Kidney (tissue), 14 donors: Measurements from ENCODE around the gene UBE2Q2. TPM values are rescaled to one million over a fixed set of nuclear protein-coding genes. Genes with fewer than 3 reads are reported as not detected.
A peak's percentile ranks its signal among the peaks of the same experiment; 100 is the strongest.

Experiments
- DNase-seq, 5 donors: peaks; one replicate each; pipeline ENCODE4 v3.0.0-alpha.2; 2013 to 2020
- FAIRE-seq: peaks from 2 replicates; lab custom pipeline; 2012; peaks lifted over from hg19 to GRCh38; lab: Jason Lieb, UNC
- H3K27ac ChIP-seq, 2 donors: one replicate each; pipeline ENCODE4 v1.7.0; 2013; ENCODE audit warnings: low read depth in 2 of 2, low read length in 2 of 2, inconsistent platforms in 1 of 2
- H3K27me3 ChIP-seq: one replicate; pipeline ENCODE4 v1.7.1; 2013; ENCODE audit warnings: low read length, inconsistent platforms; ENCODE audit not compliant: control insufficient read depth, insufficient read depth
- H3K36me3 ChIP-seq, 3 donors: one replicate each; pipeline versions ENCODE4 v1.7.0 to v1.7.1; 2013; ENCODE audit warnings: low read length in 3 of 3, control low read depth in 1 of 3, inconsistent platforms in 1 of 3; ENCODE audit not compliant: insufficient read depth in 3 of 3, control insufficient read depth in 2 of 3
- H3K4me1 ChIP-seq, 3 donors: one replicate each; pipeline versions ENCODE4 v1.7.0 to v1.7.1; 2013; ENCODE audit warnings: low read length in 3 of 3, inconsistent platforms in 1 of 3, low read depth in 1 of 3; ENCODE audit not compliant: control insufficient read depth in 2 of 3, insufficient read depth in 2 of 3
- H3K4me3 ChIP-seq, 3 donors: one replicate each; pipeline versions ENCODE4 v1.7.0 to v1.8.1; 2013; ENCODE audit warnings: low read length in 3 of 3, control low read depth in 1 of 3, inconsistent platforms in 1 of 3
- H3K9ac ChIP-seq, 3 donors: one replicate each; pipeline versions ENCODE4 v1.7.0 to v1.7.1; 2013; ENCODE audit warnings: low read length in 3 of 3, control low read depth in 1 of 3, inconsistent platforms in 1 of 3
- H3K9me3 ChIP-seq, 3 donors: one replicate each; pipeline versions ENCODE4 v1.7.0 to v1.7.1; 2013; ENCODE audit warnings: low read length in 3 of 3, control low read depth in 1 of 3, inconsistent platforms in 1 of 3; ENCODE audit not compliant: control insufficient read depth in 2 of 3, insufficient read depth in 1 of 3
- CTCF ChIP-seq: IDR thresholded peaks from 3 replicates; pipeline ENCODE4 v1.5.1; 2012; ENCODE audit warnings: mild to moderate bottlenecking, moderate library complexity, borderline replicate concordance; ENCODE audit not compliant: insufficient read depth; ENCODE audit errors: extremely low read depth
- intact Hi-C: fragments of 100-400 bp; cut with DNase I; formaldehyde crosslinking; loops from one replicate; pipeline ENCODE4 v1.11.1; 2022
- polyA plus RNA-seq: library from polyadenylated mRNA; stranded (reverse); fragments of 350-450 nt; fragmentation: Illumina TruSeq; extraction: RNeasy Lipid Tissue Mini Kit (QIAGEN cat#74804); gene quantifications from one replicate; pipeline ENCODE4 v1.2.3, GENCODE V29; 2014; ENCODE audit warnings: low read depth, low replicate concordance; ENCODE audit not compliant: insufficient read depth
- total RNA-seq: library from RNA; stranded (reverse); fragmentation: NEBNext Ultra II Directional; extraction: Animal tissue kit (Norgen Biotek cat#: 25700); gene quantifications from one replicate; pipeline ENCODE4 v1.2.1, GENCODE V29; 2021
- donor health status: control.
- donor health status: control.
- donor health status: control.
- donor health status: control.
- donor health status: control.
- donor health status: DM: yes; HTN: yes; CAD: no.
- donor health status: Normal renal cell carcinoma (clear cell type).

The UBE2Q2 gene
- total and polyA plus RNA-seq, 2 donors from 2014 or later: 18.1 to 31.6 TPM

- no peak for FAIRE-seq
- intact Hi-C loops: no loop called here
Measured at GRCh38 chr15:75927601-75928000, 84.4 kb downstream of the UBE2Q2 start.

GRCh38 chr15:75928680-75929608, 85.7 kb downstream of the UBE2Q2 start:
- no peak overlapping the region for H3K27ac ChIP-seq
- H3K9me3 ChIP-seq: no peaks in the 10 kb centered on the region
- peak; percentile 44 for TF ChIP-seq CTCF
- intact Hi-C loops: no loop called here
- peaks cover 0 to 3% (median 0%) of the 10 kb centered on the region in 3 donors for H3K4me1 ChIP-seq
- no peaks in the 10 kb centered on the region for H3K27me3 ChIP-seq
- no peak overlapping the region for H3K4me3 ChIP-seq
- no peak for FAIRE-seq
- H3K36me3 ChIP-seq: peaks cover under 1 to 12% (median 2%) of the 10 kb centered on the region in 3 donors
- peak in 3 of 5 donors; percentile 66 to 75 (median 73) for DNase-seq
- H3K9ac ChIP-seq: no peak overlapping the region

More at GRCh38 chr15:75927601-75928000, 84.4 kb downstream of the UBE2Q2 start:
- no peaks in the 10 kb centered on the region for H3K9me3 ChIP-seq
- TF ChIP-seq CTCF: no peak
- no peak overlapping the region for H3K4me3 ChIP-seq
- H3K27me3 ChIP-seq: no peaks in the 10 kb centered on the region
- peaks cover 0 to 6% (median 0%) of the 10 kb centered on the region in 3 donors for H3K36me3 ChIP-seq
- H3K27ac ChIP-seq: no peak overlapping the region
- no peak for DNase-seq
- no peak overlapping the region for H3K9ac ChIP-seq
- H3K4me1 ChIP-seq: peaks cover 0 to 3% (median under 1%) of the 10 kb centered on the region in 3 donors

- no peak overlapping the region for H3K9ac ChIP-seq
- no peak for TF ChIP-seq CTCF
- intact Hi-C loops: no loop called here
- no peaks in the 10 kb centered on the region for H3K9me3 ChIP-seq
- no peak for FAIRE-seq
- no peak overlapping the region for H3K27ac ChIP-seq
- H3K4me1 ChIP-seq: peaks cover 0 to 3% (median 0%) of the 10 kb centered on the region in 3 donors
- peak in 1 of 5 donors; percentile 12 for DNase-seq
- peaks cover 4 to 18% (median 5%) of the 10 kb centered on the region in 3 donors for H3K36me3 ChIP-seq
- no peaks in the 10 kb centered on the region for H3K27me3 ChIP-seq
- no peak overlapping the region for H3K4me3 ChIP-seq
Measured at GRCh38 chr15:75929799-75930565, 86.7 kb downstream of the UBE2Q2 start.
